A204.1 (cell line): ENCODE measurements around the gene AANAT.

Experiments used
- FAIRE-seq: peaks from 2 replicates; lab custom pipeline; 2012; peaks lifted over from hg19 to GRCh38; lab: Jason Lieb, UNC

Gene AANAT

DNA sequence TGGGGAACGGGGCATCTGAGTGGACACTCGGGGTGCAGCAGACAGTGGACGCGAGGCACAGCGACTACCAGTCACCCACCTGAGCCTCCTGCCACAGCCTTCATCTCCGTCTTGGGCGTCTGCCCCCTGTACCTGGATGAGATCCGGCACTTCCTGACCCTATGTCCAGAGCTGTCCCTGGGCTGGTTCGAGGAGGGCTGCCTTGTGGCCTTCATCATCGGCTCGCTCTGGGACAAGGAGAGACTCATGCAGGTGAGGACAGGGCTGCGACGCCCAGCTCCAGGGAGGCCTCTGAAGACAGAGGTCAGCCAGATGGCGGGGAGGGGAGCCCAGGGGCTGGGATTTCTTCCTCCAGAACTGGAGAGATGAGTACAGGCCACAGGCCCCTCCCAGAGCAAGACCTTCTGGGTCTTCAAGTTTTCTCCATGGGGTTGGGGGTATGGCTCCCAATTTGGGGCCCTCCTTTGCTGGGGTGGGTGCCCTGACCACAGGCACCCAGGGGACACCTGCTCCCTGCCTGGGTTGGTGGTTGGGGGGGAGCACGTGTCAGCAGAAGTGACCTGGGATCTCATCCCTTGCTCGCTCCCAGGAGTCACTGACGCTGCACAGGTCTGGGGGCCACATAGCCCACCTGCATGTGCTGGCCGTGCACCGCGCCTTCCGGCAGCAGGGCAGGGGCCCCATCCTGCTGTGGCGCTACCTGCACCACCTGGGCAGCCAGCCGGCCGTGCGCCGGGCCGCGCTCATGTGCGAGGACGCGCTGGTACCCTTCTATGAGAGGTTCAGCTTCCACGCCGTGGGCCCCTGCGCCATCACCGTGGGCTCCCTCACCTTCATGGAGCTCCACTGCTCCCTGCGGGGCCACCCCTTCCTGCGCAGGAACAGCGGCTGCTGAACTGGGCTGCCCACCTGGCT is 1.9 kb downstream of the AANAT start:
- FAIRE-seq, result no peak

DNA sequence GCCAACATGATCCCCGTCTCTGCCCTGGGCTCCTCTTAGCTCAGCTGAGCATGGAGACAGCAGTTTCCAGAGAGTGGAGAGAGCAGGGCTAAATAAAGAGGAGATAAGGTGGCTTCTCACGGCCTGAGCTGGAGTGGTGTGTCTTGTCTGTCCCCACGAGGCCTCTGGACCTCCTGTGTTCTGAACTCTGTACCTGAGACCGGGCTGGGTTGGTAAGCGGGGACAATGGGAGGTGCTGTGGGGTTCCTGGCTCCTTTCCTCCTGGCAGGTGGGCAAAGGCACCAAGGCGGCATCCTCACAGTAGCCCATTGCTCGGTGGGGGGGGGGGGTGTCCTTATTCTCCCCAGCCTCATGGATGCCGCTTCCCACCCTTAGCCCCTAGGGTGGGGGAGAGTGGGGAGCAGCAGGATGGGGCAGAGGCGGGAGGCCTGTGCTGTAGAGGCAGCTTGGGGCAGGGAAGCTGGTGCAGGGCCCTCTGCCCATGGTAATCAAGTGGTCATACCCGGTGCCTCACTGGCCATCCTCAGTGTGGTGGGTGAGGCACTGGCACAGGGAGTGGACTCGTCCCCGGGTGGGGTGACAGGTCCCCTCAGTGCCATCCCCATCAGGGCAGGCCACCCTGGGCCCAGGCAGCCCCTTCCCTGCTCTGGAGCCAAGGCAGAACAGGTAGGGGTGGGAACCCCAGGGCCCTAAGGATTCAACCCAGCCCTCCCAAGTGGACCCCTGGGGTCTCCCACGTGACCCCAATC is 2.8 kb downstream of the AANAT start:
- FAIRE-seq, result no peak

DNA sequence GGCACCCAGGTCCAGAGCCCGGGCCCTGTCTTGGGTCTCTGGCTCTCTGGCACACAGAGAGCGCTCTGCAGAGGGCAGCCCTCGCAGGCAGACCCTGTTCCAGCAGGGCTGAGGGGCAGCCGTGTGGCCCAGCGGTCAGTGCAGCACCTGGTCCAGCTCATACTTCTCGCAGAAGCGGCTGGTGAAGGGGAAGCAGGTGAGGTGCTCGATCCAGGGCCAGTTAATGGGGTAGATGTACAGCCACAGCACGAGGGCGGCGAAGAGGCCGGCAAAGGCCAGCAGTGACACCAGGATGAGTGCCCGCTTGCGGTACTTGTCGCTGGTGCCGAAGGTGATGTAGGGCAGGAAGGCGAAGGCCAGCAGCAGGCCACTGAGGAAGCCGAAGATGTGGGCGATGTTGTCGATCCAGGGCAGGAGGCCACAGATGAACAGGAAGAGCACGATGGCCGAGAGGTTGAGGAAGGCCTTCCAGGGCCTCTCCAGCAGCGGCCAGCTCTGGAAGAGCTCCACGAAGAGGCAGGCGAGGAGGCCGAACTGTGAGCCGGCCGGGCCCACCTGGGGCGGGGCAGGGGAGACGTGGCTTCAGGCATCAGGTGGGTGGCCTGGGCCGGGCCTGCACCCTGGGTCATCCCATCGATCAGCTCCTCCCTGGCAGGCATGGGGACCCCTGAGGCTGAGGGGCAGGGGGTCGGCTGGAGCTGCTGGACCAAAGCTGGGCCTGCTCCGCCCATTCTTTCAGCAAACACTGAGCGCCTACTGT is 4.3 kb downstream of the AANAT start:
- no peak for FAIRE-seq

DNA sequence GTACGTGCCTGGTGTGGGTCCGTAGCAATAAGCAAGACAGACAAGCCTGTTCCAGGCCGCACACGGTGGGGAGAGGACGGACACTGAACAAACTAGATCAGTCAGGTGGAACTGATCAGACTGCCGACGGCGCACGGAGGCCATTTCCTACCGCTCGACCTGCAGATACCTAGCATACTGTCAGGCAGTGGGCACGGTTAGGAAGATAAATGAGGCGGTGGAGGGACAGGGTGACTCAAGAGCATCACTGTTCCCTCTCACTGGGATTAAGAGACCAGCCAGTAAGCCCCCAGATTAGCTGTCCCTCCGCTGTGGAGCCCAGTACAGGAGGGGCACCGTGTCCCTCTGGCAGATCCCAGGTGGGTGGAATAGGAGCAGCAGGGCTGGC is 4.8 kb downstream of the AANAT start:
- FAIRE-seq, result no peak

DNA sequence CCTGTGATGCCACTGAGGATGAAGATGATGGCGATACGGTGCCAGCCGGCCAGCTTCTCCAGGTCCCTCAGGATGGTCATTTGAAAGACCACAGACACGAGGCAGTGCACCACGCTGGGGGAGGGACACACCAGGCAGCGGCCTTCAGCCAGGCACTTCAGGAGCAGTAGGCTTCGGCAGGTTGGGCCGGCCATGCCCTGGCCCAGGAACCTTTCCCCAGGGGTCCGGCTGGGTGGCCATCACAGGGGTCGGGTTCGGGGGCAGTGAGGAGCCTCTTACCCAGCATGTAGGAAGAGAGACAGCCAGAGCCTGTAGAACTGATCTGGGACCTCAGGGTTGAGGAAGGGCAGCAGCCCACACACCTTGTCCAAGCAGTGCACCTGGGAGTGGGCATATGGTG is 5.3 kb downstream of the AANAT start:
- no peak for FAIRE-seq

DNA sequence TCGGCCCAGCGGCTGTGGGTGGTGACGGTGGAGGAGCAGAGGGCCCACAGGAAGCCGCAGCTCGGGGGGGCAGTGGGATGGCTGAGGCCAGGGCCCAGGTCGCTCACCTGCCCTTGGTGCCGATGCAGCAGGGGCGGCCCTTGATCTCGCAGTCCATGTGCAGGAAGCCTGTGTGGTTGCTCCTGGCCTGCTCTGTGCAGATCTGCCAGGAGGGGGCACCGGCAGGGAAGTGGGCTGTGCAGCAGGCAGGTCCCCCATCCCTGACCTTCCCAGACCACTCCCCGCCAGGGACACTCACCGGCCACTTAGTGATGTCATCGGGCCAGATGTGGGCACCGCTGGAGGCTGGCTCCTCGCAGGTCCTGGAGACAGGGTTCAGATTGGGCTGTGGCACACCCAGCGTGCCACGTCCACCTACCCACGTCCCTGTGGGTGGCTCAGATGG is 6.2 kb downstream of the AANAT start:
- FAIRE-seq, result no peak

DNA sequence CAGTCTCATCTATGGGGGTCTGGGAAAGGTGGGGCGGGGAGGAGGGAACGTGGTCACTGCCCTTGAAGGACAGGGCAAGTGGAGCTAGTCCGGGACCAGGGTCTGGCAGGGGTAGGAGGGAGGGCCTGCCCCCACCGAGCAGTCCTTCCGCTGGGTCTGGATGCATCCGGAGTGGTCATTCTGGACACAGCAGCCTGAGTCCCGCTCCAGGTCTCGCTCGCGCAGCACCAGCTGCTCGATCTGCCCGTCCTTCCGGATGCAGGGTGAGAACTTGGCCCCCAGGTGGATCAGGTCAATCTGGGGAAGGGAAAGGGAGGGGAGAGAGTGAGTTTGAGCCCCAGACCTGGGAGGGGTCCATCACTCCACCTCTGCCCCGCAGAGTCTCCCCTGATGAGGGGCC is 6.8 kb downstream of the AANAT start:
- no peak for FAIRE-seq

DNA sequence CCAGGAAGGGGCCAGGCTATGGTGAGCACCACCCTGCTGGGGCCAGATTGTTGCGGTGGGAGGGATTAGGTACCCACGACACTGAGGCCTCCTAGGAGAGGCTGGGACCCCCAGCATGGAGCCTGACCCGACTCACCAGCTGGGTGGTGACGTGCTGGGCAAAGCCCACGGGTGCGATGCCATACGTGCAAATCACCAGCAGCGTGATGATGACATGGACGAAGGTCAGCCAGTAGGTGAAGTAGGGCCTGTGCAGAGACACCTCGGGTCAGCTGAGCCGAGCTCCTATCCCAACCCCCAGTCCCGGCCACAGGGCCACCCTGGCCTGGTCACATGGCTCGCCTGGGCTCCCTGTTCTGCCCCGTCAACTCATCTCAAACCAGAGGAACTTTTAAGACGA is 7.5 kb downstream of the AANAT start:
- FAIRE-seq, result no peak

DNA sequence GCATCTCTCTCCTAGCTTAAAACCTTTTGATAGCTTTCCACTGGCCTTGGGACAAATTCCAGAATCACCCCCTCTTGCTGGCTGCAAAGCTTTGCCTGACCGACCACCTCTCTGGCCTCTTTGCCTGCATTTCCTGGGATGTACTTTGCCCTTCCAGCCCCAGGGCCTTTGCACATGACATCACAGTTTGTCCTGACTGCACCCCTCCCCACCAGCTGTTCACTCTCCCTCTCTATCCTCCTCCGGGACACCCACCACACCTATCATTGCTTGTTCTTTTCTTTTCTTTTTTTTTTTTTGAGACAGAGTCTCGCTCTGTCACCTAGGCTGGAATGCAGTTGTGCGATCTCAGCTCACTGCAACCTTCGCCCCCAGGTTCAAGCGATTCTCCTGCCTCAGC is 7.9 kb downstream of the AANAT start:
- FAIRE-seq, result no peak

DNA sequence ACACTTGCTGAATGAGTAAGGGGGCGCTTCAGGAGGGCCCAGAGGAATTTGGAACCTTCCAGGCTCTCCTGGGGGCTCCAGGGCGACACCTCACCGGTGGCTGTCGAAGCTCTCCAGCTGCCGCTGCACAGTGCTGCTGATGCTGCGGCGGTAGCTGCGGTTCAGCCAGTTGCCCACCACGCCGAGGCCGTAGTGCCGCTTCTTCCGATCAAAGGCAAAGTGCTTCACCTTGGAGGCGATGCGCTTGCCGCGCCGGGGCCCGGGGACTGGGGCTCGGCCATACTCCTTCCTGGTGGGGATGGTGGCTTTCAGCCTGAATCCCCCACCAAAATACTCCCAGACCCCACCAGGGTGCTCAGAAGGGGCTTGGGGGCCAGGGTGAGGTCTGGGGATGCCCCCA is 9.3 kb downstream of the AANAT start:
- FAIRE-seq, result no peak

DNA sequence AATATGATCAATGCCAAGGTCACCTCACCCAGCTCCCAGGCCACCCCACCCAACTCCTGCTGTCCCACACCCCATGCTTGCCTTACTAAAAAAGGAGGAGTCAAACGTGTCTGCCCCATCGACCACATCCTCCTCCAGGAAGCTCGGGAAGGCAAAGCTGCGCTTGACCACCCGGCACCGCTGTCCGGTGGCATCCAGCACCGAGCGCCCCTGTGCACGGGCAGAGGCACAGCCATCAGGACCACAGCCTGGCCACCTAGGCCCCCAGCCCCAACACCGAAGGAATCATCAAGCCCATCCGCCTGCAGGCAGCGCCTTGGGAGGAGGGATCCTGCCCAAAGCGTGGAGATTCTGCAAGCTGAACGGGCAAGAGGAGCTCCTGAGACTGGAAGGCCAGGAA is 10.2 kb downstream of the AANAT start:
- no peak for FAIRE-seq

DNA sequence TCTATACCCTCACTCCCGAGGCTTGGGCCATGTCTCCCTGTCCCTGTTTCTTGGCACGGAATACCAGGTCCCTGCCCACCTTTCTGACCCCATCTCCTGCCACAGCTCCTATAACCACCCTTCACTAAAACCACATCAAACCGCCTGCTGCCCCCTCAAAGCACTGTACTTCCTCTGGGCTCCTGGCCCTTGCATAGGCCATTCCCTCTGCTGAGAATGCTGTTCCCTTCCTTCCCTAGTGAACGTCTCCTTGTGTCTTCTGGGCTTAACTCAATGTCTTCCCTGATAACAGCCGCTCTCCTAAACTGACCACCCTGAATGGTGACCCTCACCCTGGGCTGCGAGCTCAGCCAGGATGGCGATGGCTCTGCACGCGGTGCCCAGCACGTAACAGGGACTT is 10.7 kb downstream of the AANAT start:
- no peak for FAIRE-seq

DNA sequence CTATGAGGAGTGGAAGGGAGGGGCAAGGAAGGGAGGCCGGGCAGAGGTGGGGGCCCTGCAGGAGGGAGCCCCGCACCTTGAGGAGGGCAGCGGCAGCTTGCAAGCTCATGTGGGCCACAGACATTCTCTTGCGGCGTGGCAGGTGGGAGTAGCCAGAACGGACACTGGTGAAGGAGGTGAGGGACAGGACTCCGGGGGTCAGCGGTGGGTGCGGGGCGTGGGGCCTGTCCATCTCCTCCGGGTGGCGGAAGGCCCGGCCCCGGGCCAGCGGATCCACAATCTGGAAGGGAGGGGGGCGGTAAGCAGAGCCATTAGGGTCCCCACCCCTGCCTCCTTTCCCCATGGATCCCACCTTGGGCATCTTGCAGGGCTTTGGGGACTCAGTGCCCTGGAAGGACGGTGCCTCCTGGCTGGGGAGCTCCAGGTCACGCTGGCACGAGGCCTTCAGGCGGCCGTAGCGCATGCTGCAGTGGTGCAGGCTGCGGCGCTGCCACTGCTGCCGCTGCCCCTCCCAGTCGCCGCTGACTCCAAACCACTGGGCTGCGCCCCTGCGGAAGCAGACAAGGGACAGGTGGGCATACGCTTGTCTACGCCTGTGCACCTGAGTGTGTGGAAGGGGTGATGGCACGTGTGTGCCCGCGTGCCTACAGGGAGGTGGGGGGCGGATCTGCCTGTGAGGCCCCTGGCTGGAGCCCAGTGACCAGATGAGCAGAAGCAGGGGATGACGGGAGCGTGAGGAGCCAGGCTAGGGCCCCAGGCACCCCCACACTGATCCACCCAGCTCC is 11.5 kb downstream of the AANAT start:
- no peak for FAIRE-seq

DNA sequence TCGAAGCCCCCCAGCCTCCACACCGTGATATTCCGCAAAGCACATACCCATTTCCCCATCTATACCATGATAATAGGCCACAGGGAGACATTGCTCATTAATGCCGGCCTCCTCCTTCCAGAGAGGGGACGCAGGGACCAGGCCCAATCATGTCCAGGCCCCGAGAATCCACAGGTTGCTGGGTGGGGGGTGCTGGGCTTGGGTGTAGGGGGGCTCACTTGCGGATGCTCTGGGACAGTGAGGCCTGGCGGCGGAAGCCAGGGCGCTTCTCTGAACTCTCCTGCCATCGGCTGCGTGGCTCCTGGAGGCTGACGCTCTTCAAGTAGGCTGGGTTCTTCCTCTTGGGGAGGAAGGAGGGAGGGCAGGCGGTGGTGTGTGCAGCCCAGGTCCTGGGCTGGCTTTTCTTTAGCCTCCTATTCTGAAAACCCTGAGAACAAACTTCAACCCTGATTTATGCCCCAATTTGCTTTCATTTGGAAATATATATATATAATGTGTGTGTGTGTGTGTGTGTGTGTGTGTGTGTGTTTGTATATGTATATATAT is 12.2 kb downstream of the AANAT start:
- no peak for FAIRE-seq

DNA sequence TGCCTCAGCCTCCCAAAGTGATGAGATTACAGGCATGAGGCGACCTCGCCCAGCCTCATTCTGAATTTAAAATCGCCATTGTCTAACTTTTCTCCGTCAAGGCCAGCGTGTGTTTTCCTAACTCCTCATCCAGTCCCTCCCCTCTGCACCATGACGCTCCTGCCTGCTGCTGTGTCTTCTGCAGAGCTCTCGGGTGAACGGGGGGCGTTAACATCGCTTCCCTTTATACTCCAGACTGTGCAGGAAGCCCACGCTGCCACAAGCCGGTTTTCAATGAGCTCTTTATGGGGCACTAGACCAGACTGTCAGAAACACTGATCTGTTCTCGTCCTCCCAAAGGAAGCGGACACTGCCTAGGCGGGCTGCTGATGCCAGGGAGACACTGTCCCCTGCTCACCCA is 13.2 kb downstream of the AANAT start:
- FAIRE-seq, result no peak

DNA sequence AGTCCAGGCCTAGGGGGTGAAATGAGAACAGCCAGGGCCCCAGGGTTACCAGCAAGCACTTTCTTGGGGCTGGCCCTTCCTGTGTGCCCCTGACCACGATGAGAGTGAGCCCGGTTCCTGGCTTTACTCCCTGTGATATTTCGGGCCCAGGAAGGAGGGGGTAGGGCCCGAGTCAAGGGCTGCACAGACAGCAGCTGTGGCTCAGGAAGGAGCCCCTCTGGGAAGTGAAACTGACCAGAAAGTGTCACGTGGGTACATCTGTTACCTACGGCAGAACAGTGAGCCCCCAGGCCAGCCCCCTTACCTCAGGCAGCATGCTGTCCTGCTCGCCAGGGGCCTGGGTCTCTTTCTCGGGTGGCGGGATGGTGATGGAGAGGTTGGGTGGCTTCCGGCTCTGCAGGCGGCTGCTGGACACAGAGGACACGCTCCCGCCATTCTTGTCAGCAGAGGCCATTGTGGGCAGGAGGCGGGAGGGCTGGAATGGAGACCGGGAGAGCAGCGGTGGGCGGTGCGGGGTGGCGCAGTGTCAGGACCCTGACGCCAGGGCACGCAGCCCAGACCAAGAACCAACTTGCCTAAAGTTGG is 13.8 kb downstream of the AANAT start:
- no peak for FAIRE-seq

DNA sequence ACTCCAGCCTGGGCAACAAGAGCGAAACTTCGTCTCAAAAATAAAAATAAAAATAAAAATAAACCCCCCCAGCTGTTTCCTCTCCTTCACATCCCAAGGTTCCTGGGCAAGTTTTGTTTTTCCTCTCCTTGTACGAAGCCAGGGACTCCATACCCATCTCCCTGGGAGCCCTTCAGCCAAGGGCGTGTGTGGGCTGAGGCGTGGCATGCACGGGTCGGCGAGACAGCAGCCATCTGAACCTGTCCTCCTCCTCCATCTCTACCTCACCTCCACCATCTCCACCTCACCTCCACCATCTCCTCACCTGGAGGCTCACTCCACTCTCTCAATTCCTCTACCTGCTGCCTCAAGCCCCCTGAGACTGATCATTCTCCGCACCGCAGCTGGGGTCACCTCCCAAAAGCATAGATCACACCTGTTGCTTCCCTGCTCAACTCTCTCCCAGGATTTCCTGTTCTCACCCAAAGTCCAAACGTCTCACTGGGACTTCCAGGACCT is 16.9 kb downstream of the AANAT start:
- FAIRE-seq, result no peak

DNA sequence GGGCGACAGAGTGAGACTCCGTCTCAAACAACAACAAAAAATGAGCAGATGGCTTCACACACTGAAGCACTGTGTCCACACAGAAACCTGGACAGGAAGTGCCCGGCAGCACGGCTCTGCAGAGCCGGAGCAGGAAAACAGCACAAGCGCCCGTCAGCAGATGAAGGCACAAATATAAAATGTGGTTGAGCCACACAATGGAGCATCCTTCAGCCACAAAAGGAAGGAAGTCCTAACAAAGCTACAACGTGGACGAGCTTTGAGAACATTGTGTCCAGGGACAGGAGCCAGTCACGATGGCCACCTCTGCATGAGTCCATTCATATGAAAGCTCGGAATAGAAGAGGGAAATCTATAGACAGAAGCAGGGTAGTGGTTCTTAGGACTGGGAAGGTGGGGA is 18.2 kb downstream of the AANAT start:
- no peak for FAIRE-seq

DNA sequence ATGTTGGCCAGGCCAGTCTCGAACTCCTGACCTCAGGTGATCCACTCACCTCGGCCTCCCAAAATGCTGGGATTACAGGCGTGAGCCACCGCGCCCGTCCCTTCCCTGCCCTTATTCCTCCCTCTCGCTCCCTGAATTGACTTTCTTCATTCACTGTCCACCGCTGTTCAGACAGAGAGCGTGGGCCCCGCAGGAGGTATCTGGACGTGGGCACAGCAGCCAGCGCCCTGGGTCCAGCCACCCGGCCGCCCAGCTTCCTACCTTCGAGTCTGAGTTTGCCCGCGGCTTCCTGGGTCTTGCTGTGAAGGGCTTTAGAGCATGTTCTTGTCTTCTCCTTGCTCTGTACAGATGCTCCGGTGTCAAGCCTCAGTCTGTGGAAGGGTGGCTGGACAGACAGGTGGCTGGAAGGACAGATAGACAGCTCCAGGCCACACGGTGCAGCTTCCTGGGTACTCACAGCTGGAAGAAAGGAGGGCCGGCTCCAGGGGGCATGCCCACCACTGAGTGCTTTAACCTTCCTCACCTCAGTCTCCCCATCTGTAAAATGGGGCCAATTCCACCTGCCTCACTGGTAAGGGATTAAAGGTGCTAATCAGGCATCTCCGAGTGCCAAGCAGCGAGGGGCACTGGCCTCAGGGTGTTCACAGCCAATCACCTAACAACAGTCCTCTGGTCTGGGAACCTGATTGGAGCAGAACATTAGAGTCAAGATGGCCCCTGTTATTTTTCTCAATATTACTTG is 20.2 kb downstream of the AANAT start:
- FAIRE-seq, result no peak

DNA sequence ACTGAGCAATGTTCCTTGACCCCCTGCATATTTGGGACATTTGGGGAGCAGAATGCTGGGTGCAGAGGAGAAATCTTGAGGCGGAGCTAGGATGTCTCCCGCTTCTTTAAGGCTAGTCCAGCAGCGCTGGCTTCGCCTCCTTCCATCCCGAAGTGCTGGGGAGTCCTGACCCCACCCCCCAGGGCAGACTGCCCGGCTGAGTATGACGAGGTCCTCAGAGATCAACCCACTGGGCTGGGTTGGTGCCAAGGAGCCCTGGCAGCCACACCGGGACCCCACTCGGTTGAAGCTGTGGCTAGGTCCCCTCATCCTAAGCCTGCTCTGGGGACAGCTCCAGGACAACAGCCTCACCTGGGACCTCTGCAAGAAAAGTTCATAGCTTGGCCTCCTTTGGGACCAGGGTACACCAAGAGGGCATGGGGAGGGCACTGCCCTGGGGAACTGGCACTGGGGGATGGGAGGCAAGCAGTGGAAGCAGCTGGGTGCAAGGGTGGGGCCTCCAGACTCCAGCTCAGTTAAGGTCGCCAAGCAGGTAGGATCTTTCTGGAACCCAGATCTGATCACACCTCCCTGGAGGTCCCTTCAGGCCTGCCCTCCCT is 22.8 kb downstream of the AANAT start:
- no peak for FAIRE-seq
